Liver (tissue), 3 donors: ENCODE measurements around the gene ATXN1.

Experiments used
- FOXA1 ChIP-seq: IDR thresholded peaks from 2 replicates; pipeline ENCODE4 v1.6.1; 2016; ENCODE audit warnings: antibody characterized with exemption
- FOXA2 ChIP-seq: IDR thresholded peaks from 2 replicates; pipeline ENCODE4 v1.6.1; 2016; ENCODE audit warnings: antibody characterized with exemption
- RAD21 ChIP-seq, 2 donors: IDR thresholded peaks; 2 replicates each; pipeline ENCODE4 v1.6.1; 2016; ENCODE audit warnings: antibody characterized with exemption in 2 of 2, mild to moderate bottlenecking in 2 of 2
- REST ChIP-seq: IDR thresholded peaks from 2 replicates; pipeline ENCODE4 v1.6.1; 2016; ENCODE audit warnings: antibody characterized with exemption, mild to moderate bottlenecking
- RXRA ChIP-seq, 2 donors: IDR thresholded peaks; 2 replicates each; pipeline ENCODE4 v1.6.1; 2017 to 2018; ENCODE audit warnings: antibody characterized with exemption in 2 of 2, mild to moderate bottlenecking in 1 of 2
- TAF1 ChIP-seq: conservative IDR thresholded peaks from 2 replicates; pipeline ENCODE4 v1.6.1; 2016; ENCODE audit warnings: antibody characterized with exemption, mild to moderate bottlenecking
- TF ChIP-seq, protein P1 (sequence below): fragments of 150-350 bp; IDR thresholded peaks from 2 replicates; pipeline ENCODE4 v1.5.1; 2017; ENCODE audit warnings: improper control_type of control experiment, low read depth, low read length; ENCODE audit not compliant: missing input control
- TF ChIP-seq, protein P2 (sequence below): IDR thresholded peaks from 2 replicates; pipeline ENCODE4 v1.6.1; 2016; ENCODE audit warnings: antibody characterized with exemption
- TF ChIP-seq, protein P3 (sequence below): IDR thresholded peaks from 2 replicates; pipeline ENCODE4 v1.6.1; 2016; ENCODE audit warnings: antibody characterized with exemption
- donor health status: healthy.
- donor health status: healthy.

DNA sequence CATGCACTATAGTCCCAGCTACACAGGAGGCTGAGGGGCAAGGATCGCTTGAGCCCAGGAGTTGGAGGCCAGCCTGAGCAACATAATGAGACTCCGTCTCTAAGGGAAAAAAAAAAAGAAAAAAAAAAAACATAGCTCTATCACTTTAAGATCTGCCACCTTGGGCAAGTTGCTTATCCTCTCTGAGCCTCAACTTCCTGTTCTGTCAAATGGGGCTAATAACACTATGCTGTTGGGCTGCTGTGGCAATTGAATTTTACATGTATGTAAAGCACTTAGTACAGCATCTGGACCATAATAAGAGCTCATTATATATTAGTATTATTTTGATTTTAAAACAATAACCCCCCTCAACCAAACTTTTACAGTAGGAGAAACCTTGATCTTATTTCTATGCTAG is 141.5 kb downstream of the ATXN1 start:
- TF ChIP-seq, protein P1, sequence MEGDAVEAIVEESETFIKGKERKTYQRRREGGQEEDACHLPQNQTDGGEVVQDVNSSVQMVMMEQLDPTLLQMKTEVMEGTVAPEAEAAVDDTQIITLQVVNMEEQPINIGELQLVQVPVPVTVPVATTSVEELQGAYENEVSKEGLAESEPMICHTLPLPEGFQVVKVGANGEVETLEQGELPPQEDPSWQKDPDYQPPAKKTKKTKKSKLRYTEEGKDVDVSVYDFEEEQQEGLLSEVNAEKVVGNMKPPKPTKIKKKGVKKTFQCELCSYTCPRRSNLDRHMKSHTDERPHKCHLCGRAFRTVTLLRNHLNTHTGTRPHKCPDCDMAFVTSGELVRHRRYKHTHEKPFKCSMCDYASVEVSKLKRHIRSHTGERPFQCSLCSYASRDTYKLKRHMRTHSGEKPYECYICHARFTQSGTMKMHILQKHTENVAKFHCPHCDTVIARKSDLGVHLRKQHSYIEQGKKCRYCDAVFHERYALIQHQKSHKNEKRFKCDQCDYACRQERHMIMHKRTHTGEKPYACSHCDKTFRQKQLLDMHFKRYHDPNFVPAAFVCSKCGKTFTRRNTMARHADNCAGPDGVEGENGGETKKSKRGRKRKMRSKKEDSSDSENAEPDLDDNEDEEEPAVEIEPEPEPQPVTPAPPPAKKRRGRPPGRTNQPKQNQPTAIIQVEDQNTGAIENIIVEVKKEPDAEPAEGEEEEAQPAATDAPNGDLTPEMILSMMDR: no peak
- TF ChIP-seq FOXA1 (no peak), RXRA (IDR thresholded peaks at IDR 0.05) (no peak), TAF1 (no peak), FOXA2 (no peak), RAD21 (IDR thresholded peaks at IDR 0.05) (no peak), REST (no peak)
- TF ChIP-seq, protein P2, sequence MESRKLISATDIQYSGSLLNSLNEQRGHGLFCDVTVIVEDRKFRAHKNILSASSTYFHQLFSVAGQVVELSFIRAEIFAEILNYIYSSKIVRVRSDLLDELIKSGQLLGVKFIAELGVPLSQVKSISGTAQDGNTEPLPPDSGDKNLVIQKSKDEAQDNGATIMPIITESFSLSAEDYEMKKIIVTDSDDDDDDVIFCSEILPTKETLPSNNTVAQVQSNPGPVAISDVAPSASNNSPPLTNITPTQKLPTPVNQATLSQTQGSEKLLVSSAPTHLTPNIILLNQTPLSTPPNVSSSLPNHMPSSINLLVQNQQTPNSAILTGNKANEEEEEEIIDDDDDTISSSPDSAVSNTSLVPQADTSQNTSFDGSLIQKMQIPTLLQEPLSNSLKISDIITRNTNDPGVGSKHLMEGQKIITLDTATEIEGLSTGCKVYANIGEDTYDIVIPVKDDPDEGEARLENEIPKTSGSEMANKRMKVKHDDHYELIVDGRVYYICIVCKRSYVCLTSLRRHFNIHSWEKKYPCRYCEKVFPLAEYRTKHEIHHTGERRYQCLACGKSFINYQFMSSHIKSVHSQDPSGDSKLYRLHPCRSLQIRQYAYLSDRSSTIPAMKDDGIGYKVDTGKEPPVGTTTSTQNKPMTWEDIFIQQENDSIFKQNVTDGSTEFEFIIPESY: no peak
- TF ChIP-seq, protein P3, sequence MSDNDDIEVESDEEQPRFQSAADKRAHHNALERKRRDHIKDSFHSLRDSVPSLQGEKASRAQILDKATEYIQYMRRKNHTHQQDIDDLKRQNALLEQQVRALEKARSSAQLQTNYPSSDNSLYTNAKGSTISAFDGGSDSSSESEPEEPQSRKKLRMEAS: no peak
